Measurements from ENCODE around the gene PRPF40B.
A peak's percentile ranks its signal among the peaks of the same experiment; 100 is the strongest.

The PRPF40B gene

DNA sequence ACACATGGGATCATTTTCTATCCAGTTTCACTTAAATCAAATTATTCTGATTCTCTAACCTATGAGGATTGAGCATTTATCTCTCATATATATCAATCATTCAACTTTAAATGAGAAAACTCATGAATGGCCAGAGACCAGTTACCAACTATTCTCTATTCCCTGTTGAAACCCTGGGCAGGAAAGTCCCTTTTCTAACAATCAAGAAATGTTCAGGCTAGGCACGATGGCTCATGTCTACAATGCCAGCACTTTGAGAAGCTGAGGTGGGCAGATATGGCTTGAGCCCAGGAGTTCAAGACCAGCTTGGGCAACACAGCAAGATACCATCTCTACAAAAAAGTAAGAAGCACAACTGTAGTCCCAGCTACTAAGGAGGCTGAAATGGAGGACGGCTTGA is 65.9 kb downstream of the PRPF40B start:
- DNase-seq: no peak

DNA sequence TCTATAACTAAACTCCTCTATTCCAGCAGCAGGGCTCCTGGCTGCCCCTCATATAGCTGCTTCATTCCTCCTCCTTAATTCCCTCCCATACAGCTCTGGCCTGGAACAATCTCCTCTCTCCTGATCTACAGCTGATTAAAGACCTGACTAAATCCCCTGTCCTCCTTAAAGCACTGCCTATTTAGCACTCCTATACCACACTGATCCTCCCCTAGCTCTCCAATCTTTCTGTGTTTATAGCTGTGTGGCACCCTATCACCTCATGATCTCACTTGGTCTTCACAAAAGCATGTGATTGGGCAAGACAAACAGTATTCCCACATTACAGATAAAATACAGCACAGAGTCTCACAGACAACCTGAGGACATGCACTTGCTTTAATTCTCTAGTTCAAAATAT is 66.4 kb downstream of the PRPF40B start:
- no peak for DNase-seq

DNA sequence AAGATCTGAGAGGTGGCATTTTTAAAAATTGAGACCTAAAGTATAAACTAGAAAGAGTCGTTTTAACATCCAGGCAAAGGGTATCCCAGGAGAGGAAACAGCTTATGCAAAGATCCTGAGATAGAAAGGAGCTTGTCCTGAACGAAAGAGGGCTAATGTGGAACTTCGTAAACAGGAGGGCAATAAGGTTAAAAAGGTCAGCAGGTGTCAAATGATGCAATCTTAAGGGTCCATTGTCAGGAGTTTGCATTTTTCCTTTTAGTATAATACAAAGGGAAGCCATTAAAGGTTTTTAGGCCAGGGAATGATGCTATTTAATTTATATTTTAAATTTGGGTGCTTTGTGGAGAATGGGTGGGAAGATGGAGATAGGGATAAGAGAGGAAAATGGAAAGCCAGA is 69.5 kb downstream of the PRPF40B start:
- DNase-seq: no peak

DNA sequence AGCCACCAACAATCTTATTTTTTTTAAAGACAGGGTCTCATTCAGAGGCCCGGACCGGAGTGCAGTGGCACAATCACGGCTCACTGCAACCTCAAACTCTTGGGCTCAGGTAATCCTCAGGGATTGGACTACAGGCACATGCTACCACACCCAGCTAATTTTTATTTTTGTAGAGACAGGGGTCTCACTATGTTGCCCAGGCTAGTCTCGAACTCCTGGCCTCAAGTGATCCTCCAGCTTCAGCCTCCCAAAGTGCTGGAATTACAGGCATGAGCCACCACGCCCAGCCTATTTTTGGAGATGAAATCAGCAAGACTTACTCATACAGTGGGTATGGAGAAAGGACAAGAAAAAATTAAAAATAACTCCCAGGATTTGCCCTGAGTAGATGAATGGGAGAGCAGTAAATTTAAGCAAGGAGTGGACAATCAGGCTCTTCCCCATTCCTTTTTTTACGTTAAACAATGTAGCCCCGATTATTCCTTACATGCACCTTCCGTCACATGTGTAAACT is 70.6 kb downstream of the PRPF40B start:
- peak; percentile 77 for DNase-seq
